LHCN-M2 (cell line): ENCODE measurements around the gene NOL4L. TPM values are rescaled to one million over a fixed set of nuclear protein-coding genes. Genes with fewer than 3 reads are reported as not detected.

Source experiments
- DNase-seq: peaks from one replicate; pipeline ENCODE4 v3.0.0-alpha.2; 2012; ENCODE audit warnings: low read depth
- polyA plus RNA-seq: library from polyadenylated mRNA; unstranded; fragments of >200 nt; gene quantifications from one replicate; pipeline ENCODE4 v1.2.1, GENCODE V29; 2012; ENCODE audit warnings: missing spikeins
- total RNA-seq: library from RNA; depleted of rRNA; stranded (reverse); fragments of >200 nt; gene quantifications from 2 replicates; pipeline ENCODE4 v1.2.3, GENCODE V29; 2014; rRNA removed

Gene NOL4L, protein sequence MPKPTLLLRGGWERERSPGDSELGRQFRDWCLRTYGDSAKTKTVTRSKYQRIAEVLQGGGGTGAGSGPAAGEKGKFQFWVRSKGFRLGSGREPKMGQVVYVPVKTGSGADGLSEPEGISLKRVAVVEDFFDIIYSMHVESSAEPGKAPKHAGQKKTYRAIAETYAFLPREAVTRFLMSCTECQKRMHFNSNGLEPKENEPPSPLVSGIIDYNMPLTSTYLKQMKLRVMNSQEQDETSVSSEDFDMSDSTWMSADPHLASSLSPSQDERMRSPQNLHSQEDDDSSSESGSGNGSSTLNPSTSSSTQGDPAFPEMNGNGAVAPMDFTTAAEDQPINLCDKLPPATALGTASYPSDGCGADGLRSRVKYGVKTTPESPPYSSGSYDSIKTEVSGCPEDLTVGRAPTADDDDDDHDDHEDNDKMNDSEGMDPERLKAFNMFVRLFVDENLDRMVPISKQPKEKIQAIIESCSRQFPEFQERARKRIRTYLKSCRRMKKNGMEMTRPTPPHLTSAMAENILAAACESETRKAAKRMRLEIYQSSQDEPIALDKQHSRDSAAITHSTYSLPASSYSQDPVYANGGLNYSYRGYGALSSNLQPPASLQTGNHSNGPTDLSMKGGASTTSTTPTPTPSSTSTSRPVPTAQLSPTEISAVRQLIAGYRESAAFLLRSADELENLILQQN
- total RNA-seq, result 1.4 and 3.0 TPM in 2 replicates
- 5.0 TPM for polyA plus RNA-seq

DNA sequence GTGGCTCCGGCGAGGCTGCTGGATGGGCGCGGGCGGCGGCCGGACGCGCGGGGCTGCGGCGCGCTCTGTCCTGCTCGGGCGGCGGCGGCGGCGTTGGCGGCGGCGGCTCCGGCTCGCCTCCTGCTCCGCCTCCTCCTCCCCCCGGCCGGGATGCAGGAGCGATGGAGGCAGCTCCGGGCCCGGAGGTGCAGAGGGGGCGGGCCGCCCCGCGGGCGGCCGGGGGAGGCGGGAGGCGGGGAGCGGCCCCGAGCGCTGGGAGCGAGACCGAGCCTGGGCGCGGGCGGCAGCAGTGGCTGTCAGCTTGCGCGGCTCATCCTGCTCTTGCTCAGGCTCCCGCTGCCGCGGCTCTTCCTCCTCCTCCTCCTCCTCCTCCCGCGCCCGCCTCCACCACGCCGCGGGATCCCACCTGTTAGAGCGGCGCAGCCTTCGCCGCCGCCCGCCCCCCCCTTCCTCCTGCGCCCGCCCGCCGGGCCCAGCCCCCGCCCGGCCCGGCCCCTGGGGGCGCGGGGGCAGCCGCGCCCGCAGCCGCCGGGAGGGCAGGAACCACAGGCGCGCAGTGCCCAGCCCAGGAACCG is at the start of gene NOL4L:
Gene NOL4L (minus strand): TSS at position 323 of the 575 bp plus-strand sequence. CDS start 443 bp downstream, outside the sequence.
- no peak for DNase-seq

DNA sequence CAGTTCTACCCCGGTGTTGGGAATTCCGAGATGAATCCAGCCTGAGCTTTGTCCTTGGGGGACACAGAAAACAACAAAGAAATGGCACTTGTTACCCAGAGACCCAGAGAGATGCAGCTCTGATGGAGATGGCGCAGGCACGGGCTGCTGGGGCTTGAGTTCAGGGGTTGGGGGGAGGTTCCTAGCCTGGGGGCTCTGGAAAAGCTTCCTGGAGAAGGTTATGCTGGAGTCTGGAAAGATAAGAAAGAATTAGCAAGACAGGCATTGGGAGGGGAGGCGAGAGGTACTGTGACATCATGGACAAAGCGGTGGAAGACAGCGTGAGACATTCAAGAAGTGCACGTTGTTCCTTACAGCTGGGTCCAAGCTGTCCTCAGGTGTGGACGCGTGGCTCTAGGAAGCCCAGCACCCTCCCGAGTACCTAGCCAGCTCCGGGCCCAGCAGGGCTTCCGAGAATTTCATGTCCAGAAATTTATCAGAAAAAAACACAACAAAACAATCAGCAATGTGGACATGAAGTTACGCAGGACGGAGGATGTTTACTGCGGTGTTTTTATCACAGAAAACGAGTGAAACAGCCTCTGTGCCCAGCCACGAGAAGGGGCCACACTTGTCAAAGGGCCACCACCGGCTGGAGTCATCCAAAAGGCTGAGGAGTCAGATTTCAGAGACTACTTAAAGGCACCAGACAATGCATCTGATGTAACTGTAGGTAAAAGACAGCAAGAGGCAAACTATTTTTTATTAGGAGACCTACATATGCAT is 49.1 kb upstream of the NOL4L start:
- DNase-seq, result no peak

DNA sequence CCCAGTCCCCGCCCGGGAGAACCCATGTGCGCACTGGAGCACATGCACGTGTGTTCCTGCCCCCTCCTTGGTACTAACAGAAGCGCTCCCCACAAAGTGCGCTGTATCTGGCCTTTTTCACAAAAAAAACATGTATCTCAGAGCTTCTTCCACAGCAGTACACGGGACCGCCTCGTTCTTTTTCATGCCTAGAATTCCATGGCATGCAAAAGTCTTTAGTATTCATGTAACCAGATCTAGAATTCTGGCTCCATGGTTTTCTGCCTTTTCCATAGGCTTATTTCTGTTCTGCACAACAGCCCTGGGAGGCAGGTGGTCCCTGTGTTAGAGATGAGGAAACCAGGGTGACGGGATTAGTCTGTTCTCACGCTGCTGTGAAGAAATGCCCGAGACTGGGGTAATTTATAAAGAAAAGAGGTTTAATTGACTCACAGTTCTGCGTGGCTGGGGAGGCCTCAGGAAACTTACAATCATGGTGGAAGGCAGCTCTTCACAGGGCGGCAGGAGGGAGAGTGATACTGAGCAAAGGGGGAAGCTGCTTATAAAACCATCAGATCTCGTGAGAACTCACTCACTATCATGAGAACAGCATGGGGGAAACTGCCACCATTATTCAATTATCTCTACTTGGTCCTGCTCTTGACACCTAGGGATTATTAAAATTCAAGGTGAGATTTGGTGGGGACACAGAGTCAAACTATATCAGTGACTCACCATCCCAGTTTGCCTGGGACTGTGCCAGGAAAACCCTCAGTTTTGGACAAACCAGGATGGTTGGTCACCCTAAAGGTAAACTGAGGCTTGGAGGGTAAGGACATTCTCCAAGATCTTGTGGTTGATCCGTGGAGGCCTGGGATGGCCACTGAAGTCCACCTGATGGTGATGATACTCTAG is 47.6 kb upstream of the NOL4L start:
- no peak for DNase-seq

DNA sequence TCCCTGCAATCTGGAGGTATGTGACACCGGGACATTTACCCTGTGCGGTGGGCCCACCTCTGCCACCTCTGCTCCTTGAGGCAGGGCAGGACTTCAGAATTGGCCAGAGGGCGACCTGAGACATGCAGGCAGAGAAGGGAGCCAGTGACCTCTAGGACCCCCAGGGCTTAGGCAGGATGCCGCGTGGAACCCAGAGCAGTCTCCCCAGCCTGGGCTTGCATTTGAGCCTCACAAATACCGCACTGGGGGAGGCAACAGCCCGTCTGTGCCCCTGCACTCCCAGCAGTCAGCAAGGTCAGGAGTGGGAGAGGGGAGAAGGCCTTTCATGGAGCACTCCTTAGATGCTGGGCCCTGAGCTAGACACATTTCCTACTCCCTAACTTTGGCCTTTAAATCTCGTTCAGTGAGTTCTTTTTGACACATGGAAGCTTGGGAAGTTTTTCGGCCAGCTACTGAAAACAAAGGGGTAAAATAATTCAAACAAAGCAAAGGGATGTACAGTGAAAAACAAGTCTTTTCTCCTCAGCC is 46.9 kb upstream of the NOL4L start:
- DNase-seq, result no peak

- DNase-seq, result no peak
Measured at GRCh38 chr20:32629813-32630212, 44.7 kb upstream of the NOL4L start.

- DNase-seq, result no peak
Measured at GRCh38 chr20:32628960-32629530, 43.9 kb upstream of the NOL4L start.

DNA sequence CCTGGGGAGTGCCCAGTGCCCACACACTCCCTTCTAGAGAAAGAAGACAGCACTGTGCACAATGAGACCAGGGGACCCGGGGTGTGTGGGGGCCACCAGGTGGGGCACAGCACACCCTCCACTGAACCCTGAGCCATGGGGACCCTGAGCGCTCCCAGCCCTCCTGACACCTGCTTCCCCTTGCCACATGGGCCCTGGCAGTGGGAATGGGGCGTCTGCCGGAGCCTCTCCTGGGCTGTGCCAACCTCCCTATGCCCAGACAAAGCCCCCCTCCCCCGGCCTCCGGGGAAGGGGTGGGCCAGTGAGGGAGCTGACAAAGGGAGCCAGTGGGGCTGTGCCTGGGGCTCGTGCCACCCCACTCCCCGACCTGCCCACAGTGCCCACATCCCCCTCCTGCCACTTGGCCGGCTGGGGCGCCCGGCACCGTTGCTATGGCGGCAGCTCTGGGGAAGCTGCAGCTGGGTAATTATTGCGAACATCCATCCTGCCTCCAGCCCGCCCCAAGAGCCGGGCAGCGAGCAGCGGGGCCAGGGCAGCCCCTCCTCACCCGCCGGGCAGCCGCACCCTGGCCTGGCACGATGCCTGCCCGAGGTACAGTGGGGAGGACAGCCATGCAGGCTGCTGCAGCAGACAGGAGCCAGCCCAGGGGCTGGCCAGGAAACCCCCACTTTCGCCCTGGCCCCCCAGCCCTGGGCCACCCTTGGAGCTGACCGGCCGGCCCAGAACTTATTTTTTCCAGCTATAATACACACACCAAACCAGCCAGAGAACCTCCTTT is 41.9 kb upstream of the NOL4L start:
- DNase-seq, result no peak

GRCh38 chr20:32626407-32626806 is 41.3 kb upstream of the NOL4L start:
- no peak for DNase-seq

GRCh38 chr20:32625996-32626395 is 40.9 kb upstream of the NOL4L start:
- no peak for DNase-seq

DNA sequence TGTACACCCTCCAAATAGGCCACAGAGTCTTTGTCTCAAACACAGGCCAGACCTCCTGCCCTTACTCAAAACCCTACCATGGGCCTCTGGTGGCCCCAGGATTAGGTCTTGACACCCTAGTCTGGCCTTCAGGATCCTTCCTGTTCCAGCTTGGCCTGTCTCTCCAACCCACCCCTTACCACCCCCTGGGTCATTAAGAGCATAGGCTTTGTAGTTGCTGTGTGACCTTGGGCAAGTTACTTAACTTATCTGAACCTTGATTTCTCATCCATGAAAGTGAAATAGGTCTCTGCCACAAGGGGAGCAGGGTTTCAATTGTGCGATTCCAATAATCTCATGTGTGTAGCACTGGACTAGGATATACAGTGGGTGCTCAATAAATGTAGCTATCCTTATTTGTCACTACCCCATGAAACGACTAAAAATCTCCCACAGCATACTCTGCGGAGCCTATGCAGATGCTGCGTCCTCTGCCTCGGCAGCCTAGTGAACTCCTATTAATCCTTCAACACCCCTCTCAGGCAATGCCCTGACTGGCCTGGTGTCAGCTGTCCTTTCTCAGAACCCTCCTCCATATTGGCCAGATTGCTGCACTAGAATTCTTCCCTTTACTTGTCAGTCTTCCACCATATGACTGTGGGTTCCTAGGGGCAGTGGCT is 39.7 kb upstream of the NOL4L start:
- DNase-seq, result no peak

DNA sequence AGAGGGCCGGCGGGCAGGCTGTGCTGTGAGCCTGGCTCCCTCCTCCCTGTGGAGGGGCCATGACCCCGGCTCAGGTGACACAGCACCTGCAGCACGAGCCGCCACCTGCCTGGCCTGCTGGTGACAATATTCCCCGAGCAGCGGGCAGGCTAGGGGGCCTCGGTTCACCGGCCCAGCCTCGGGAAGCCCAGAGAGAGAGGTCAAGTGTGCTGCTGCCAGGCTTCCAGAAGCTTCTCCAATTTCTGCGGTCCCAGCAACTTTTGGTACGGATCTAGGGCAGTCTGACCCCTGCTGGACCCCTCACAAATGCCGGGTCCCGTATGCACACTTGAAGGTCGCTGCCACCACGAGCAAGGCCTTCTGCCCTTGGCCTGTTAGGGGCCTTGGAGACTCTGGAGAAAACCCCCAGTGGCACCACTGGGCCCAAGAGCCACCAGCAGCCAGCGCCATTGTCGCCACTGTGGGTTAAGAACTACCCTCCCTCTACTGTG is 38.6 kb upstream of the NOL4L start:
- no peak for DNase-seq

DNA sequence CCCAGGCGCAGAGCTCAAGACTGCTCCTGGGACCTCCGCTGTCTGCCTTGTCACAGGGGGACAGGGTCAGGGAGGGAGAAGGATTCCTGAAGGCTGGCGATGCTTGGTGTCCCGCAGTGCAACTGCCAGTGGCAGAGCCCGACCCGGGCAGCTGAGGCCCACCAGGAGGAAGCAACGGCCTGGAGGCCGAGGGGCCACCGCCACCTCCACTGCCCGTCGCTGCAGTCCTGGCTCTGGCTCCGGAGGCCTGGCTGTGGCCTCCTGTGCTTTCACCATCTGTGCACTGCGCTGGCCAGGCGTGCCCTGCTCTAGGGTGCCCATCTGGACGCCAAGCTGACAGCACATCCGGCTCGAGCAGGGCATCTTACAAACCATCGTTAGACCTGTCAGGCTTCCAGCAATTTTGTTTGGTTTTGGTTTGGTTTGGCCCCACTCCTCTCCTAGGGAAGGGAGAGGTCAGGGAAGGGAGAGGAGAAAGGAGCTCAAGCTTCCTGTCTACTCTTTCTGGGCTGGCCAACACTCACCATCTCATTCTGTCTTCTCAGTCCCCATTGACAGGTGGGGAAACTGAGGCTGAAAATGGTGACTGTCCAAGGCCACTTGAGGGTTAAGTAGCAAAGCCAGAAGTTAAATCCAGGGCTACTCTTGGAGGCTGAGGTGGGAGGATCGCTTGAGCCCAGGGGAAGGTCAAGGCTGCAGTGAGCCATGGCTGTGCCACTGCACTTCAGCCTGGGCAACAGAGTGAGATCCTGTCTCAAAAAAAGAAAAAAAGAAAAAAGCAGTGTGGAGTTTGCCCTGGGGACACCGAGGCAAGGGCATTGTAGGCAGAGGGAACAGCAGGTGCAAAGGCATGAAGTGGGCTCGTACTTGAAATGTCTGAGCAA is 37.7 kb upstream of the NOL4L start:
- DNase-seq, result no peak

GRCh38 chr20:32621891-32622584 is 36.9 kb upstream of the NOL4L start:
- no peak for DNase-seq

DNA sequence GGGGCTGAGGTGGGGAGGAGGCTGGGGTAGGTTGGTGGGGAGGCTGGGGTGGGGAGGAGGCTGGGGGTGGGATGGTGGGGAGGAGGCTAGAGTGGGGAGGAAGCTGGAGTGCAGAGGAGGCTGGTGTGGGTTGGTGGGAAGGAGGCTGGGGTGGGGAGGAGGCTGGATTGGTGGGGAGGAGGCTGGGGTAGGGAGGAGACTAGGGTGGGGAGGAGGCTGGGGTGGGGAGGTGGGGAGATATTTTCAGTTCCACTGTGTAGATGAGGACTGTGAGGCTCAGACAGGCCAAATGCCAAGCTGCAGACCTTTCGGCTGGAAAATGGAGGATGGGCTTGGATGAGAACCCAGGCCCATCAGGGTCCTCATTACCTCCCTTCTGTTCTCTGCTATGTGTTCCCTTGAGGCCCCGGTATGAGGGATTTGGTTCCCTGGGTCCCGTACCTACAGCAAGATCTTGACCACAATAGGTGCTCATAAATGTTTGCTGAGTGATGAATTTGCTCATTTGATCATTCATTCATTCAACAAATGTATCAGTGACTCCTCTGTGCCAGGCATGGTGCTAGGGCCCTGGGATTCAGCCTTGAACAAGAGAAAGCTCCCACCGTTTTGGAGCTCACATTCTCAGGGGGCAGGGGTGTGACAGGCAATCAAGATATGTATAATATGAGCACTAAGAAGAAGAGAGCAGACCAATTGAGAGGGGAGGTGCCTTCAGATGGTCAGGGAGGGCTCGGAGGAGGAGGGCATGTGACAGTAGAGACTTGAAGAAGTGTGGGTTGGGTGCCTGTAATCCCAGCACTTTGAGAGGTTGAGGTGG is 36.1 kb upstream of the NOL4L start:
- DNase-seq, result no peak

DNA sequence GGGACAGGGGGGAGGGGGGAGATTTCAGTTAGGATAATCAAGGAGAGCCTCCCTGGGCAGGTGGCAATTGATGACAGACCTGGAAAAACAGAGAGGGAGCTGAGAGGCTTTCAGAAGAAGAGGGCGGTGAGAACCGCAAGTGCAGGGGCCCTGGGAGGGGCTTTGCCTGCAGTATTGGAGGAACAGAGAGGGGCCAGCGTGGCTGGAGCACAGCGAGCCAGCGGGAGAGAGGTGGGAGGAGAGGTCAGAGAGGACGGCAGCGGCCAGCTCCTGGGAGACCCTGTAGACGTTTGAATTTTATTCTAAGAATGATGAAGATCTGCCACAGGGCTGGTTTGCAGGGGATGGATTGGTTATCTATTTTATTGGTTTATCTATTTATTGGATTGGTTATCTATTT is 34.5 kb upstream of the NOL4L start:
- no peak for DNase-seq

DNA sequence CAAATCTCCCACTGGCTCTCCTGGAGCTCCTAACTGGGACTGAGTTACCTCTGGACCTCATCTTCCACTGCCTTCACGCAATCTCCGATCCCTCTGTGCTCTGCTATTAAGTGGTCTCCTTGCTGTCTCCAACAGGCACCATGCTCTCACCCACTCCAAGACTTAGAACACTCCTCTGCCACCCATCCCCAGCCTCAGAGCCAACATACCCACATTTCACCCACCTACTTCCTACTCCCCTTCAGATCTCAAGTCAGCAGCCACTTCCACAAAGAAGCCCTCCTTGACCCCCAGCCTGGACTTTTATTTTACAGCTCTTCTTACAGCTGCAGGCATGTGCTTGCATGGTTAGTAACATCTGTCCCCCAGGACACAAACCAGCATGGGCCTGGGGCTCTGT is 29.6 kb upstream of the NOL4L start:
- DNase-seq, result no peak
